ENCODE measurements around the gene TEAD2. TPM values are rescaled to one million over a fixed set of nuclear protein-coding genes. Genes with fewer than 3 reads are reported as not detected.

Gene TEAD2
- total and polyA plus RNA-seq, 9 donors: 27.8 to 63.1 (median 41.6) TPM

DNA sequence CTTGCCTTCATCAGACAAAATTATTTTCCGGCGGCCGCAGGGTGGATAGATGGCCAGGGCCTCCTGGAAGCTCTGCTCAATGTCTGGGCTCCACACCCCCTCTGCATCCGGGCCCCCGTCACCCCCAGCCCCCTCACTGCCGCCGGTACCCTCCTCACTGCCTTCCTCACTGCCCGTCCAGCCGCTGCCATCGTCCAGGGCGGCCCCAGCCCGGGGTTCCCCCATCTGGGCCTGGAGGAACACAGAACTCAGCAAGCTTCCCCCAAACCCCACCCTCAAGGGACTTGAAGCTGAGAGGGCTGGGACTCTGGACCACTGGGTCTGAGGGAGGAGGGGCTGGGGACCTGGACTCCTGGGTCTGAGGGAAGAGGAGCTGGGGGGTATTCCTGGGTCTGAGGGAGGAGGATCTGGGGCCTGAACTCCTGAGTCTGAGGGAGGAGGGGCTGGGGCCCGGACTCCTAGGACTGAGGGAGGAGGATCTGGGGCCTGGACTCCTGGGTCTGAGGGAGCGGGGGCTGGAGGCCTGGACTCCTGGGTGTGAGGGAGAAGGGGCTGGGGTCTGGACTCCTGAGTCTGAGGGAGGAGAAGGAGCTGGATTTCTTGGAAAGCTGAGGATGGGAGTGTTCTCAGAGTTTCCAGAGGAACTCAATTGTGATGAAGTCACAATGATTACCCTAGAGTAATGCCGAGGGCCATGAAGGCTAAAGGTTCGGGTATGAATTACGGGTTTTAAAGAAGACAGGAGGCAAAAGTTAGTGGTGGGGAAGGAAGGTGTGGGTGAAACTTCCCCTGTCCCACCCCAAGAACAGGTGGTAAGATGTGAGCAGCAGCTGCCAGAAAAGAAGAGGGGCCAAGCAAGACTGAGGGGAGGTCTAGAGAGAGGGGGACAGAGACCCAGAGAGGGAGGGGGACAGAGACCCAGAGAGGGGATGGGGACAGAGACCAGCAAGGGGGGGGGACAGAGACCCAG, 2.1 kb downstream of the TEAD2 start:
- no peak overlapping the region for H3K4me3 ChIP-seq
- 78 to 81% (median 80%) methylated on average over 17 of the region's 17 CpGs for WGBS, 3 donors

DNA sequence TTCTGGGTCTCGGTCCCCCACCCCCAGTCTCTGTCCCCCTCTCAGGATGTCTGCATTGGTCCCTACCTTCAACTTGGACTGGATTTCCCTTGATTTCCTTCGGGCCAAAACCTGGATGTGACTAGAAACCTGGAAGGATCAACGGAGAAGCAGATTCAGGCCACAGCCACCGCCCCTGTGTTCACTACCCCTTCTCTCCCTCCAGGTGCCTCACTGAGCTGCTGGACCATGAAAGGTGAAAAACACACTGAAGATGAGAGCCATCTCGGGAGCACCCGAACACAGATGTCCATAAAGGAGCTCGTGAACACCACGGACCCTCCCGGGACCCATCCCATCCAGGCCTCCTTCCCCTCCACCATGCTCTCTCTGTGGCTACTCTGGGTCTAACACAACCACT, 5.0 kb downstream of the TEAD2 start:
- WGBS, 3 donors: 66 to 74% (median 69%) methylated on average over 9 of the region's 9 CpGs
- no peak overlapping the region for H3K4me3 ChIP-seq
- H3K9me3 ChIP-seq: no peaks in the 10 kb centered on the region
- TF ChIP-seq EP300 (IDR thresholded peaks at IDR 0.05) (no peak), POLR2A (IDR thresholded peaks at IDR 0.05) (no peak)
- TF ChIP-seq, protein P1, sequence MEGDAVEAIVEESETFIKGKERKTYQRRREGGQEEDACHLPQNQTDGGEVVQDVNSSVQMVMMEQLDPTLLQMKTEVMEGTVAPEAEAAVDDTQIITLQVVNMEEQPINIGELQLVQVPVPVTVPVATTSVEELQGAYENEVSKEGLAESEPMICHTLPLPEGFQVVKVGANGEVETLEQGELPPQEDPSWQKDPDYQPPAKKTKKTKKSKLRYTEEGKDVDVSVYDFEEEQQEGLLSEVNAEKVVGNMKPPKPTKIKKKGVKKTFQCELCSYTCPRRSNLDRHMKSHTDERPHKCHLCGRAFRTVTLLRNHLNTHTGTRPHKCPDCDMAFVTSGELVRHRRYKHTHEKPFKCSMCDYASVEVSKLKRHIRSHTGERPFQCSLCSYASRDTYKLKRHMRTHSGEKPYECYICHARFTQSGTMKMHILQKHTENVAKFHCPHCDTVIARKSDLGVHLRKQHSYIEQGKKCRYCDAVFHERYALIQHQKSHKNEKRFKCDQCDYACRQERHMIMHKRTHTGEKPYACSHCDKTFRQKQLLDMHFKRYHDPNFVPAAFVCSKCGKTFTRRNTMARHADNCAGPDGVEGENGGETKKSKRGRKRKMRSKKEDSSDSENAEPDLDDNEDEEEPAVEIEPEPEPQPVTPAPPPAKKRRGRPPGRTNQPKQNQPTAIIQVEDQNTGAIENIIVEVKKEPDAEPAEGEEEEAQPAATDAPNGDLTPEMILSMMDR (IDR thresholded peaks at IDR 0.05): no peak
- H3K27ac ChIP-seq: no peak overlapping the region
- DNase-seq: no peak
- no peaks in the 10 kb centered on the region for H3K36me3 ChIP-seq
- intact Hi-C loops (cut with DNase I): no loop called here
- H3K27me3 ChIP-seq: no peaks in the 10 kb centered on the region
- H3K4me1 ChIP-seq (ENCODE audit: insufficient read depth): peaks cover 3% of the 10 kb centered on the region

More for the DNA sequence above, 2.1 kb downstream of the TEAD2 start:
- Histone ChIP-seq H3K4me1 (ENCODE audit: insufficient read depth) (peaks cover 3% of the 10 kb centered on the region), H3K27me3 (no peaks in the 10 kb centered on the region), H3K36me3 (no peaks in the 10 kb centered on the region), H3K27ac (no peak overlapping the region), H3K9me3 (no peaks in the 10 kb centered on the region)
- TF ChIP-seq, protein P1 (IDR thresholded peaks at IDR 0.05): no peak
- TF ChIP-seq EP300 (IDR thresholded peaks at IDR 0.05): no peak
- no peak for TF ChIP-seq POLR2A (IDR thresholded peaks at IDR 0.05)
- no peak for DNase-seq
- intact Hi-C loops (cut with DNase I): loop anchor here in 1 of 4 donors (10.0 kb wide), 1 partner anchor 85 kb away; the partner anchor contains the start of gene SLC17A7

DNA sequence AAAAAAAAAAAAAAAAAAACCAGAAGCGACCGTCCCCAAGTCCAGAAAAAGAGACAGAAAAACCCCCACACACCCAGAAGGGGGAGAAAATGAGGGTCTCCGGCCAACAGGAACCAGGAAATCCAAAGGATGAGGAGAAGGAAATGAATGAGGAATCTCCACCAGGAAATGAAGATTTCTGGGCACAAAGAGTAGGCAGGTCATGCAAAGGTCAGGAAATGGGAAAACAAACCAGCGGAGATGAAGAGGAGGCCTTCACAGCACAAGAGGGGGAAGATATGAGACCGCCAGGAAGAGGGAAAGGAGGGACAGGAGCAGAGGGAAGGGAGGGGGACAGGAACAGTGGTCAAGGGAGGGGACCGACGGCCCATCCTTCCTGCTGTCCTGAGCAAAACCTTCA, 5.8 kb downstream of the TEAD2 start:
- DNase-seq: no peak
- TF ChIP-seq EP300 (IDR thresholded peaks at IDR 0.05): no peak
- TF ChIP-seq, protein P1 (IDR thresholded peaks at IDR 0.05): no peak
- no peak for TF ChIP-seq POLR2A (IDR thresholded peaks at IDR 0.05)
- H3K27ac ChIP-seq: peak overlapping the region in 1 of 2 donors; percentile 2
- no peaks in the 10 kb centered on the region for H3K27me3 ChIP-seq
- peaks cover 3% of the 10 kb centered on the region for H3K4me1 ChIP-seq (ENCODE audit: insufficient read depth)
- 34 to 46% (median 45%) methylated on average over 7 of the region's 7 CpGs for WGBS, 3 donors
- intact Hi-C loops (cut with DNase I): no loop called here
- no peaks in the 10 kb centered on the region for H3K9me3 ChIP-seq
- no peaks in the 10 kb centered on the region for H3K36me3 ChIP-seq
- H3K4me3 ChIP-seq: no peak overlapping the region

DNA sequence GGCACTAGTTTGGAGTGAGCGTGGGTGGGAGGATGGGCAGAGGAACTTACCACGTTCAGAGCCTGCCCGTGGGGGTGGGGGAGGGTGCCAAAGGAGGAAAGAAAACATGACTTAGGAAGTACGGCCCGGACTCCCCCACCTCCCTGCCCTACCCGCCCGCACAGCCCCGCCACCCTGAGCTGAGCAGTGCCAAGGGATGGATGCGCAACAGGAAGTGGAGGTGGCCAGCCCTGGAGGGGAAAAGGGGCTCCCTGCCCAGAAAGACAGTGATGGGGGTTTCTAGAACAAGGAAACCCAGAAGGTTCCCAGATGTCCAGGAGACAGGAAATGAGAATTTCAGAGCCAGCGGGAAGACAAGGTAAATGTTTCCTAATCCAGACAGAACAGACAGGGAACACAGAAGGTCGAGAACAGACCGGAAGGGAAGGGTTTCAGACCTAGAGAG, 6.3 kb downstream of the TEAD2 start:
- H3K27ac ChIP-seq: peak overlapping the region in 1 of 2 donors; percentile 2
- H3K9me3 ChIP-seq: no peaks in the 10 kb centered on the region
- H3K27me3 ChIP-seq: no peaks in the 10 kb centered on the region
- no peak overlapping the region for H3K4me3 ChIP-seq
- TF ChIP-seq POLR2A (IDR thresholded peaks at IDR 0.05): no peak
- H3K36me3 ChIP-seq: no peaks in the 10 kb centered on the region
- DNase-seq: no peak
- intact Hi-C loops (cut with DNase I): no loop called here
- peaks cover 3% of the 10 kb centered on the region for H3K4me1 ChIP-seq (ENCODE audit: insufficient read depth)
- 48 to 56% (median 51%) methylated on average over 12 of the region's 12 CpGs for WGBS, 3 donors

DNA sequence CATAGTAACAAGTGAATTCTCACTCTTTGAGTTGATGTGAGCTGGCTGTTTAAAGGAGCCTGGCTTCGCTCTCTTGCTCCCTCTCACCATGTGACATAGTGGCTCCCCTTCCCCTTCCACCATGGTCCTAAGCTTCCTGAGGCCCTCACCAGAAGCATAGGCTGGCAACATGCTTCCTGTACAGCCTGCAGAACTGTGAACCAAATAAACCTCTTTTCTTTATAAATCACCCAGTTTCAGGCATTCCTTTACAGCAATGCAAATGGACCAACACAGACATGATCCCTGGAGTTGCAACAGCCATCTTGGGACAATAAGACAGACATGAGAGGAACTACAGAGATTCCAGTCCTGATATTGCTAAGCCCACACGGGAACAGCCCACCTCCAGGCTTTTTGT, 12.6 kb downstream of the TEAD2 start:
- WGBS, 3 donors: 86 to 91% (median 89%) methylated on average over 2 of the region's 2 CpGs
- Histone ChIP-seq H3K27me3 (no peaks in the 10 kb centered on the region), H3K36me3 (no peaks in the 10 kb centered on the region), H3K4me3 (no peak overlapping the region), H3K9me3 (no peaks in the 10 kb centered on the region), H3K4me1 (ENCODE audit: insufficient read depth) (no peaks in the 10 kb centered on the region), H3K27ac (no peak overlapping the region)
- TF ChIP-seq POLR2A (IDR thresholded peaks at IDR 0.05) (no peak), EP300 (IDR thresholded peaks at IDR 0.05) (no peak)
- TF ChIP-seq, protein P1 (IDR thresholded peaks at IDR 0.05): no peak
- no peak for DNase-seq
- intact Hi-C loops (cut with DNase I): no loop called here

Data from ovary (tissue), 9 donors.